IMR-90 (cell line): Measurements from ENCODE around the gene MAPRE2. TPM values are rescaled to one million over a fixed set of nuclear protein-coding genes. Genes with fewer than 3 reads are reported as not detected.

ENCODE experiments used
- ATAC-seq: fragments of 200-7000 bp; cut with Tn5 transposase; 2 replicates; pipeline ENCODE4 v1.9.1; 2020; ENCODE audit warnings: low read depth, mild to moderate bottlenecking, moderate library complexity
- BruUV-seq: library from RNA; stranded (reverse); fragments of 400-500 nt; replicated peaks from 2 replicates; lab custom pipeline; 2021; lab: Mats Ljungman, UMichigan
- CTCF ChIA-PET: fragments of 300-600 bp; formaldehyde crosslinking; extraction: SDS; loops from one replicate; lab custom pipeline; 2021; ENCODE audit warnings: antibody characterized with exemption; lab: Yijun Ruan, JAX
- POLR2A ChIA-PET: fragments of 300-600 bp; sonication (Branson Sonifier 250); formaldehyde crosslinking; loops from one replicate; lab custom pipeline; 2022; ENCODE audit warnings: antibody characterized with exemption; ENCODE audit not compliant: unreplicated experiment; lab: Charles Lee
- DNase-seq: peaks from one replicate; pipeline ENCODE4 v3.0.0; 2013
- H2AFZ ChIP-seq: replicated peaks from 2 replicates; pipeline ENCODE3; 2013; ENCODE audit warnings: low read length, mild to moderate bottlenecking; ENCODE audit not compliant: poor library complexity
- H2AK5ac ChIP-seq: 2 replicates; pipeline ENCODE4 v1.6.1; 2013; ENCODE audit warnings: low read depth, low read length, inconsistent platforms
- H2AK9ac ChIP-seq: replicated peaks from 2 replicates; pipeline ENCODE3; 2013; ENCODE audit warnings: mild to moderate bottlenecking, low read depth, low read length, moderate library complexity; ENCODE audit not compliant: poor library complexity
- H2BK120ac ChIP-seq: 2 replicates; pipeline ENCODE4 v1.6.1; 2013; ENCODE audit warnings: low read depth, low read length, inconsistent platforms
- H2BK15ac ChIP-seq: 3 replicates; pipeline ENCODE4 v1.6.1; 2013; ENCODE audit warnings: low read depth, low read length, inconsistent platforms
- H2BK20ac ChIP-seq: 2 replicates; pipeline ENCODE4 v1.6.1; 2013; ENCODE audit warnings: low read depth, mild to moderate bottlenecking, inconsistent platforms, low read length, moderate library complexity
- H2BK5ac ChIP-seq: 2 replicates; pipeline ENCODE4 v1.6.1; 2013; ENCODE audit warnings: mild to moderate bottlenecking, low read depth, low read length, inconsistent platforms; ENCODE audit not compliant: poor library complexity, severe bottlenecking
- H3K14ac ChIP-seq: replicated peaks from 2 replicates; pipeline ENCODE4 v1.6.1; 2013; ENCODE audit warnings: low read depth, low read length, inconsistent platforms
- H3K18ac ChIP-seq: 2 replicates; pipeline ENCODE4 v1.6.1; 2013; ENCODE audit warnings: low read depth, low read length, control low read depth
- H3K23ac ChIP-seq: 2 replicates; pipeline ENCODE4 v1.6.1; 2013; ENCODE audit warnings: low read depth, low read length, inconsistent platforms
- H3K27ac ChIP-seq: 2 replicates; pipeline ENCODE4 v1.5.1; 2013; ENCODE audit warnings: mild to moderate bottlenecking, control low read depth, low read length; ENCODE audit not compliant: insufficient read depth
- H3K27me3 ChIP-seq: 2 replicates; pipeline ENCODE4 v1.6.1; 2013; ENCODE audit warnings: low read length; ENCODE audit not compliant: control insufficient read depth, insufficient read depth
- H3K36me3 ChIP-seq: 2 replicates; pipeline ENCODE4 v1.6.1; 2013; ENCODE audit warnings: low read length, mixed read lengths; ENCODE audit not compliant: control insufficient read depth, insufficient read depth
- H3K4ac ChIP-seq: 2 replicates; pipeline ENCODE4 v1.6.1; 2013; ENCODE audit warnings: low read depth, low read length, inconsistent platforms
- H3K4me1 ChIP-seq: 2 replicates; pipeline ENCODE4 v1.6.1; 2013; ENCODE audit warnings: low read length, mixed read lengths; ENCODE audit not compliant: control insufficient read depth, insufficient read depth
- H3K4me2 ChIP-seq: 2 replicates; pipeline ENCODE4 v1.6.1; 2013; ENCODE audit warnings: low read depth, mild to moderate bottlenecking, control low read depth, low read length, moderate library complexity
- H3K4me3 ChIP-seq: 2 replicates; pipeline ENCODE4 v1.5.1; 2013; ENCODE audit warnings: low read depth, mild to moderate bottlenecking, control low read depth, low read length, moderate library complexity; ENCODE audit not compliant: insufficient read depth
- H3K56ac ChIP-seq: 2 replicates; pipeline ENCODE4 v1.6.1; 2013; ENCODE audit warnings: low read length, inconsistent platforms; ENCODE audit not compliant: insufficient read depth; ENCODE audit errors: extremely low read depth
- H3K79me1 ChIP-seq, 2 experiments: 2 replicates each; pipeline ENCODE4 v1.6.1; 2013; ENCODE audit warnings: low read length in 2 of 2, inconsistent platforms in 1 of 2, low read depth in 1 of 2
- H3K9ac ChIP-seq: 2 replicates; pipeline ENCODE4 v1.6.1; 2013; ENCODE audit warnings: low read depth, low read length, control low read depth
- H3K9me1 ChIP-seq: 2 replicates; pipeline ENCODE4 v1.6.1; 2013; ENCODE audit warnings: low read length, inconsistent platforms; ENCODE audit not compliant: insufficient read depth
- H3K9me3 ChIP-seq: 2 replicates; pipeline ENCODE4 v1.6.1; 2013; ENCODE audit warnings: low read length; ENCODE audit not compliant: control insufficient read depth, insufficient read depth
- H4K20me1 ChIP-seq: 2 replicates; pipeline ENCODE4 v1.6.1; 2013; ENCODE audit warnings: low read length, inconsistent platforms; ENCODE audit not compliant: insufficient read depth
- H4K5ac ChIP-seq: 2 replicates; pipeline ENCODE4 v1.6.1; 2013; ENCODE audit warnings: mild to moderate bottlenecking, low read depth, low read length, control low read depth
- H4K8ac ChIP-seq, 2 experiments: 2 replicates each; pipeline ENCODE4 v1.6.1; 2013; ENCODE audit warnings: low read depth in 2 of 2, low read length in 2 of 2, control low read depth in 1 of 2, inconsistent platforms in 1 of 2
- H4K91ac ChIP-seq: 2 replicates; pipeline ENCODE4 v1.6.1; 2013; ENCODE audit warnings: low read depth, low read length, inconsistent platforms; ENCODE audit not compliant: insufficient read depth
- CHD1 ChIP-seq: IDR thresholded peaks from 2 replicates; pipeline ENCODE4 v1.6.1; 2012; ENCODE audit warnings: low read depth, low read length, improper control_type of control experiment
- FOS ChIP-seq: fragments of 150-350 bp; IDR thresholded peaks from 2 replicates; pipeline ENCODE4 v1.6.1; 2016; ENCODE audit warnings: low read depth, low read length
- MAFK ChIP-seq: IDR thresholded peaks from 2 replicates; pipeline ENCODE4 v1.6.1; 2012; ENCODE audit warnings: low read depth, low read length, improper control_type of control experiment
- WGBS, 2 experiments: methylation state at CpG; one replicate each; pipeline versions ENCODE4 v1.1.5 to v1.1.7; 2013; ENCODE audit warnings: missing lambda C conversion rate in 2 of 2; ENCODE audit not compliant: insufficient read length in 1 of 2; ENCODE audit errors: extremely low coverage in 2 of 2; 5-methylcytosine and 5-hydroxymethylcytosine counted together
- dilution Hi-C: fragments of 300-500 bp; cut with HindIII; formaldehyde crosslinking; loops from one replicate; pipeline ENCODE4 v1.14.3; 2018; ENCODE audit warnings: low sequenced_read_pairs; ENCODE audit not compliant: unreplicated experiment
- in situ Hi-C: fragments of 300-500 bp; cut with MboI; formaldehyde crosslinking; loops from 3 replicates; pipeline ENCODE4 v1.14.3; 2019; ENCODE audit warnings: low sequenced_read_pairs, inconsistent platforms, mixed read lengths
- intact Hi-C: fragments of 100-400 bp; cut with micrococcal nuclease; formaldehyde crosslinking; loops from 2 replicates; pipeline ENCODE4 v1.10.0; 2022
- polyA plus RNA-seq, 3 experiments: library from polyadenylated mRNA; depleted of rRNA; stranded (reverse); fragments of >200 nt; gene quantifications; 2 replicates each; pipeline ENCODE4 v1.2.3, GENCODE V29; 2012; ENCODE audit warnings: low replicate concordance in 1 of 3
- total RNA-seq: library from RNA; depleted of rRNA; stranded (reverse); fragments of >200 nt; gene quantifications from 2 replicates; pipeline ENCODE4 v1.2.3, GENCODE V29; 2012

Gene MAPRE2
- total and polyA plus RNA-seq, 2 of the 4 experiments (the other 2 are of a cell fraction), result 19.6 to 23.8 TPM

DNA sequence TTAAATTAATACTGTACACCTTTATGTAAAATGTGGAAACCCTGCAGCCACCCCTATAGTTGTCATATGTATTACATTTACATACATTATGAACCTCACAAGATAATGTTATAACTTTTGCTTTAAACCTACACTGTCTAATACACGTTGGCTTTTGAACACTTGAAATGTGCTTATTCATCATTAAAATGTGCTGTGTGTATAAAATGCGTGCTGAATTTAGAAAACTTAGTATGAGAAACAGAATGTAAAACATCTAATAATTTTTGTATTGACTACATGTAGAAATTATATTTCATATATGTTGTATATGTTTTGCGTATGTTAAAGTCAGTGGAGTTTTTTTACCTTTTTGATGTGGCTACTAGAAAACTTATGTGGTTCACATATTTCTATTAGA is 68.8 kb downstream of the MAPRE2 start:
- Histone ChIP-seq H4K20me1 (no peaks in the 10 kb centered on the region), H3K27me3 (no peaks in the 10 kb centered on the region), H2AK5ac (no peak overlapping the region), H3K4me1 (no peaks in the 10 kb centered on the region), H2BK15ac (no peak overlapping the region), H2BK5ac (no peak overlapping the region), H3K4me3 (no peak overlapping the region), H2BK120ac (no peak overlapping the region), H4K5ac (no peak overlapping the region), H3K18ac (no peak overlapping the region), H3K56ac (no peak overlapping the region), H2AFZ (no peak overlapping the region), H3K9me3 (no peaks in the 10 kb centered on the region), H2AK9ac (no peak overlapping the region), H2BK20ac (no peak overlapping the region), H4K8ac (no peak overlapping the region), H3K36me3 (no peaks in the 10 kb centered on the region), H3K14ac (no peak overlapping the region), H3K27ac (no peak overlapping the region), H3K4me2 (no peak overlapping the region), H4K91ac (no peak overlapping the region), H3K23ac (no peak overlapping the region), H3K9me1 (no peaks in the 10 kb centered on the region), H3K9ac (no peak overlapping the region), H3K79me1 (peaks cover 0 to 2% of the 10 kb centered on the region in 2 experiments; a peak in 1 of 4 replicates), H3K4ac (no peak overlapping the region)
- TF ChIP-seq FOS (no peak), MAFK (peak; percentile 85), CHD1 (no peak)
- POLR2A ChIA-PET, result no interaction called here
- dilution Hi-C loops, result no loop called here
- intact Hi-C loops, result no loop called here
- DNase-seq (no peak), ATAC-seq (no peak)
- no TSS peak for BruUV-seq
- CTCF ChIA-PET, result interaction anchor here (0.6 to 1.5 kb wide), 2 partner anchors 13 to 243 kb away, joined by 3 to 4 read pairs; no protein-coding TSS in a partner anchor
- WGBS, 2 experiments, result no CpG with 5 or more reads among the region's 3 CpGs
- in situ Hi-C loops, result no loop called here
